Memory B cell (primary cell): ENCODE measurements around the gene KCNT2.

Source experiments
- ATAC-seq: fragments of 150-1000 bp; cut with Tn5 transposase; 2 replicates; pipeline ENCODE4 v1.10.0; 2021; ENCODE audit warnings: low read depth, mild to moderate bottlenecking, moderate library complexity
- DNase-seq, 2 donors: peaks; one replicate each; pipeline ENCODE4 v3.0.0; 2022; ENCODE audit warnings: low spot score in 2 of 2
- H3K27ac Mint-ChIP-seq: one replicate; pipeline ENCODE4 v1.8.0; 2022; ENCODE audit warnings: mild to moderate bottlenecking, moderate library complexity, mixed read lengths
- H3K27me3 Mint-ChIP-seq: one replicate; pipeline ENCODE4 v1.8.0; 2022; ENCODE audit warnings: mixed read lengths
- H3K36me3 Mint-ChIP-seq: one replicate; pipeline ENCODE4 v1.8.0; 2022; ENCODE audit warnings: mild to moderate bottlenecking, mixed read lengths
- H3K4me1 Mint-ChIP-seq: one replicate; pipeline ENCODE4 v1.8.0; 2022; ENCODE audit warnings: mixed read lengths
- H3K4me3 Mint-ChIP-seq: one replicate; pipeline ENCODE4 v1.8.0; 2022; ENCODE audit warnings: mild to moderate bottlenecking, moderate library complexity, mixed read lengths
- H3K9me3 Mint-ChIP-seq: one replicate; pipeline ENCODE4 v1.8.0; 2022; ENCODE audit warnings: mixed read lengths

The KCNT2 gene

DNA sequence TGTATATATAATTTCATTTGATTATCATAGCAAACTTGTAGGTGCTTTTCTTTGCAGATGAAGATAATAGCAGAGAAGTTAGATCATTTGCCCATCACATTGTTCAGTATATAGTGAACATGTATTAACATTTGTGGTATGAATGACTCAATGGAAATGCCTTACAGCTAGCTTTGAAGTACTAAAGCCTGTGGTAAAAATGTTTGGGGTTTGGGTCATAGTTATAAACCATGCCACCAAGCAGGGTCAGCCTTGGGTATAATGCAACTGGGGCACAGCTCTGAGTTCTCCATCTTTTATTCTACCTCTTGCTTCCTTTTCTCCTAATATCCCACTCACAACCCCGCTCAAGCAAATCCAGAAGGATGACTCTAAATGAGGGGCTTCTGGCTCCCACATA, 141.6 kb downstream of the KCNT2 start:
- no peaks in the 10 kb centered on the region for H3K36me3 Mint-ChIP-seq
- no peaks in the 10 kb centered on the region for H3K9me3 Mint-ChIP-seq
- H3K4me3 Mint-ChIP-seq = no peak overlapping the region
- DNase-seq = no peak
- no peak for ATAC-seq
- no peak overlapping the region for H3K27ac Mint-ChIP-seq
- no peaks in the 10 kb centered on the region for H3K4me1 Mint-ChIP-seq
- no peaks in the 10 kb centered on the region for H3K27me3 Mint-ChIP-seq

- Mint-ChIP-seq H3K27ac (no peak overlapping the region), H3K36me3 (no peaks in the 10 kb centered on the region), H3K9me3 (no peaks in the 10 kb centered on the region), H3K27me3 (no peaks in the 10 kb centered on the region), H3K4me3 (no peak overlapping the region), H3K4me1 (no peaks in the 10 kb centered on the region)
- no peak for DNase-seq
- ATAC-seq = no peak
These were observed 142.1 kb downstream of the KCNT2 start for GRCh38 chr1:196466166-196466565.

DNA sequence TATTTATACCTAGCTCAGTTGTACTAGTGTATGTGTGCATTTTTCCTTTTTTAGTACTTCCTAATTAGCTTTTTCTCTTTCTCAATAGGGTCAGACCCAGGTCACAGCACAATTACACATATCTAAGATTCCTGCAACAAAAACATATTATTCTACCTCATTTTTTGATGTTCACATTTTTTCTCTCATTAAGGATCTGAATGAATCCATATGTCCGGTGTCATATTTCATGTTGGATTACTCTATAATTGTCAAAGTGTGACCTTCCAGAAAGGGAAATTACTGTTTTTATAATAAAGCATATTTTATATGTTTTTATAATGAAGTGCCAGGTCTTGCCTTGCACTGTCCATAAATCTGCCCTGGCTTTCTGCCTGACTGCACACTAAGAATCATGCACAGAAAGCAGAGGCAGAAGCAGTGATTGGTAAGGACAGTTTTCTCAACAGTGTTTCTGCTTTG, 143.7 kb downstream of the KCNT2 start:
- Mint-ChIP-seq H3K27ac (no peak overlapping the region), H3K9me3 (no peaks in the 10 kb centered on the region), H3K4me3 (no peak overlapping the region), H3K36me3 (no peaks in the 10 kb centered on the region), H3K27me3 (no peaks in the 10 kb centered on the region), H3K4me1 (no peaks in the 10 kb centered on the region)
- no peak for ATAC-seq
- DNase-seq = no peak

- no peak for ATAC-seq
- DNase-seq = no peak
- no peaks in the 10 kb centered on the region for H3K36me3 Mint-ChIP-seq
- no peak overlapping the region for H3K27ac Mint-ChIP-seq
- H3K9me3 Mint-ChIP-seq = no peaks in the 10 kb centered on the region
- no peaks in the 10 kb centered on the region for H3K4me1 Mint-ChIP-seq
- no peak overlapping the region for H3K4me3 Mint-ChIP-seq
- H3K27me3 Mint-ChIP-seq = no peaks in the 10 kb centered on the region
These were observed 146.2 kb downstream of the KCNT2 start for GRCh38 chr1:196462086-196462485.

DNA sequence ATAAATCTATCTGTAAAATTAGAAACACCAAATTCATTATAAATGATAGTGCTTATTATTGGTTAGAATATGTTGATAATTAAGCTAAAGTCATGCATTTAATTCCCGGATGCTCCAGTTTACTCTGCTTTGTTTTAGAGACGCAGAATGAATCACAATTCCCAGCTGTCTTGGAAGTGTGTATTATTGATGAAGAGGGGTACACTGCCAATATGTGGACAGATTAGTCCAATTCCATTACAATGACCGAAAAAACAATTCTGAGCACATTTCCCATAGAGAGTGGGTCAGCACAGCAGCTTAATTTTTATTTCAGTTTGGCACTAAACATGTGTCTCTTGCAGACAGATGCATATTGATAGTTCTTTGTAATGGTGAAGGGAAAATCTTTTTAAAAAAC, 146.7 kb downstream of the KCNT2 start:
- Mint-ChIP-seq H3K4me3 (no peak overlapping the region), H3K9me3 (no peaks in the 10 kb centered on the region), H3K36me3 (no peaks in the 10 kb centered on the region), H3K27me3 (no peaks in the 10 kb centered on the region), H3K4me1 (no peaks in the 10 kb centered on the region), H3K27ac (no peak overlapping the region)
- ATAC-seq (no peak), DNase-seq (no peak)

- ATAC-seq = no peak
- Mint-ChIP-seq H3K27ac (no peak overlapping the region), H3K36me3 (no peaks in the 10 kb centered on the region), H3K4me3 (no peak overlapping the region), H3K27me3 (no peaks in the 10 kb centered on the region), H3K4me1 (no peaks in the 10 kb centered on the region), H3K9me3 (no peaks in the 10 kb centered on the region)
- no peak for DNase-seq
These were observed 148.9 kb downstream of the KCNT2 start for GRCh38 chr1:196459383-196459782.

DNA sequence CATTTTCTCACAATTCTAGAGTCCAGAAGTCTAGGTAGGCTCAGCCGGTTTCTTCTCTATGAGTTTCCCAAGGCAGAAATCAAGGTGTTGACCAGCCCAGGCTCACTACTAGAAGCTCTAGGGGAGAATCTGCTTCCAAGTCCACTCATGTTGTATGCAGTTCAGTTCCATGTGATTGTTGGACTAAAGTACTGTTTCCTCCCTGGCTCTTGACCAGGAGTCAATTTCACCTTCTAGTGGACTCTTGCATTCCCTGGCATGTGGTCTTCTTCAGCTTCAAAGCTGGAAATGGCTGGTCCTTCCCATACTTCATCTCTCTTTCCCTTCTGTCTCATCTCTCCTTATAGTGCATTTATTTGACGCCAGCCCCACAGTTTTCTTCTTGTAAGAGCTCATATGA, 153.4 kb downstream of the KCNT2 start:
- DNase-seq = no peak
- Mint-ChIP-seq H3K27me3 (no peaks in the 10 kb centered on the region), H3K36me3 (no peaks in the 10 kb centered on the region), H3K9me3 (no peaks in the 10 kb centered on the region), H3K4me3 (no peak overlapping the region), H3K4me1 (no peaks in the 10 kb centered on the region), H3K27ac (no peak overlapping the region)
- ATAC-seq = no peak

- H3K9me3 Mint-ChIP-seq = peaks cover 3% of the 10 kb centered on the region
- DNase-seq (no peak), ATAC-seq (no peak)
- H3K4me1 Mint-ChIP-seq = no peaks in the 10 kb centered on the region
- H3K27me3 Mint-ChIP-seq = no peaks in the 10 kb centered on the region
- no peaks in the 10 kb centered on the region for H3K36me3 Mint-ChIP-seq
- H3K27ac Mint-ChIP-seq = no peak overlapping the region
- no peak overlapping the region for H3K4me3 Mint-ChIP-seq
These were observed 157.1 kb downstream of the KCNT2 start for GRCh38 chr1:196451103-196451502.

- Mint-ChIP-seq H3K36me3 (no peaks in the 10 kb centered on the region), H3K27me3 (no peaks in the 10 kb centered on the region), H3K9me3 (peaks cover 3% of the 10 kb centered on the region), H3K27ac (no peak overlapping the region), H3K4me1 (no peaks in the 10 kb centered on the region), H3K4me3 (no peak overlapping the region)
- DNase-seq (no peak), ATAC-seq (no peak)
These were observed 157.8 kb downstream of the KCNT2 start for GRCh38 chr1:196450143-196451095.

DNA sequence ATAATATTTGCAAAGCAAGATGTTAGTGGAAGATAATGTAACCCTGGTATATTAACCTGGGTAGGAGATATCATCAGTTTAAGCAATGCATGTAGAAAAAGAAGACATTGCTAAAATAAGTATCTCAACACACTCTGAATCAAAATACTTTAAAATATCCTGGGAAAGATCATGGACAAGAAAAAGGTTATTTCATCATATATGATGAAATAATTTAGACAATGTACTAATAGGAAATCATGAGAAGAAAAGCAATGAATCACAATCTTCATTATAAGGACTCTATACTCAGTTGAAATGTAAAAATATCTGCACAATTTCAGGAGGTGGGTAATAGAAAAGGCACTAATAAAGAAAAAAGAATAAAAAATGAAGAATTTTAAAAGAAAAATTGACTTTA, 158.8 kb downstream of the KCNT2 start:
- H3K4me1 Mint-ChIP-seq = no peaks in the 10 kb centered on the region
- H3K36me3 Mint-ChIP-seq = no peaks in the 10 kb centered on the region
- no peak overlapping the region for H3K4me3 Mint-ChIP-seq
- DNase-seq = no peak
- H3K27ac Mint-ChIP-seq = no peak overlapping the region
- peaks cover 3% of the 10 kb centered on the region for H3K9me3 Mint-ChIP-seq
- ATAC-seq = no peak
- H3K27me3 Mint-ChIP-seq = no peaks in the 10 kb centered on the region

DNA sequence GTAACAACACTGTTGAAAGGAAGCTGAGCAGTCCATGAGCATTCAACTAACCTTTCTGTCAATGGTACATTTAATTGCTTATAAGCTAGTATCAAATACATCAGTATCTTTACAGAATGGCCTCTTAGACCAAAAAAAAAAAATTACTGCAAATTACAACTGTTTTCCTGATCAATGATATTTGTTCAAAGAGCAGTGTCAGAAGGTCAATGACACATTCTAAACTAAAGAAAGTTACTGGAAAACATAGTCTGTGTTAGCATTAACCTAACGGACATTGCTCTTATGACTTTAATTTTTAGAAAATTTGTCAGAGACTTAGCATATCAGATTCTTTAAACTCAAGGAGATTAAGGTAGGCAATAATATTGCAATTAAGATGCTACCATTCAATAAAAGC, 162.5 kb downstream of the KCNT2 start:
- Mint-ChIP-seq H3K9me3 (peaks cover 3% of the 10 kb centered on the region), H3K27me3 (no peaks in the 10 kb centered on the region), H3K36me3 (no peaks in the 10 kb centered on the region), H3K4me1 (no peaks in the 10 kb centered on the region), H3K4me3 (no peak overlapping the region), H3K27ac (no peak overlapping the region)
- DNase-seq (no peak), ATAC-seq (no peak)

DNA sequence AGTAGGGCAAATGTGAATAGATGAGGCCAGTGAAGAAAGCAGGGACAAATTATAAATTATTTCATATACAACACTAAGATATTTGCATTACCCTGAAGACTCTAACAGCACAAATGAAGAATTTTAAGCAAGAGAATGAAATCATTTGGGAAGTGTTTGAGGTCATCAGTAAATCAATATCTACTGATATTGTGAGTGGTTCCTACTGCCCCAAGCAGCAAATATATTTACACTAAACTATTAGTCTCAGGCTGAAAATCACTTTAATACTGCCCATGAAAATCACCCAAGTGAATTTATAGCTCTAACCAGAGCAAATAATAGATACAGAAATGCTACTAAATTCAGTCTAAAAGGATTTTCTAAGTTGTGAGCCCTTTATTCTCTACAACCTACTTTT, 163.6 kb downstream of the KCNT2 start:
- DNase-seq = no peak
- no peak overlapping the region for H3K27ac Mint-ChIP-seq
- H3K4me3 Mint-ChIP-seq = no peak overlapping the region
- no peak for ATAC-seq
- H3K27me3 Mint-ChIP-seq = no peaks in the 10 kb centered on the region
- H3K36me3 Mint-ChIP-seq = no peaks in the 10 kb centered on the region
- H3K9me3 Mint-ChIP-seq = peaks cover 5% of the 10 kb centered on the region
- no peaks in the 10 kb centered on the region for H3K4me1 Mint-ChIP-seq

- H3K4me1 Mint-ChIP-seq = no peaks in the 10 kb centered on the region
- peaks cover 4% of the 10 kb centered on the region for H3K9me3 Mint-ChIP-seq
- H3K27ac Mint-ChIP-seq = no peak overlapping the region
- no peaks in the 10 kb centered on the region for H3K27me3 Mint-ChIP-seq
- H3K4me3 Mint-ChIP-seq = no peak overlapping the region
- DNase-seq = no peak
- no peaks in the 10 kb centered on the region for H3K36me3 Mint-ChIP-seq
- ATAC-seq = no peak
These were observed 165.9 kb downstream of the KCNT2 start for GRCh38 chr1:196442366-196442765.

DNA sequence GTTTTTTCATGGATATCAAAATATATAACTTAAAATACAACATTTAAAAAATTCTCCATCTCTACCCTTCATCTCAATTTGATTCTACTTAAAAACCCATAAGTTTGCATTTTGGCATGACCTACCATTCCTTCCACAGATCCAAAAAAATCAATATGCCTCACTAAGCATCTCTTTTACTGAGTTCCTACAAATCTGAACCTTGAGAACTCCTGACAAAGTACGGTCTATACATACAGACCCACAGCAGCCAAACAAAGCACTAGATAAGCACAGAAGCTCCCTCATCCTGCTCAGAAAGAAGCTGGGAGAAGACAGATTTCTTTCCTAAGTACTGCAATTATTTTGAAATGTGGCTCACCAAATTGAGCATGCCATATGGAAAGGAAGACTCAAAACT, 167.5 kb downstream of the KCNT2 start:
- ATAC-seq = no peak
- DNase-seq = no peak
- Mint-ChIP-seq H3K27me3 (no peaks in the 10 kb centered on the region), H3K4me1 (no peaks in the 10 kb centered on the region), H3K9me3 (peaks cover 2% of the 10 kb centered on the region), H3K27ac (no peak overlapping the region), H3K4me3 (no peak overlapping the region), H3K36me3 (no peaks in the 10 kb centered on the region)

- DNase-seq = no peak
- H3K4me1 Mint-ChIP-seq = no peaks in the 10 kb centered on the region
- no peak overlapping the region for H3K27ac Mint-ChIP-seq
- peaks cover 2% of the 10 kb centered on the region for H3K9me3 Mint-ChIP-seq
- no peak for ATAC-seq
- no peaks in the 10 kb centered on the region for H3K27me3 Mint-ChIP-seq
- H3K4me3 Mint-ChIP-seq = no peak overlapping the region
- no peaks in the 10 kb centered on the region for H3K36me3 Mint-ChIP-seq
These were observed 169.9 kb downstream of the KCNT2 start for GRCh38 chr1:196438329-196438728.
